WTC11 (cell line): ENCODE data around the gene TRAPPC11.

ENCODE experiments used
- FOXK1 ChIP-seq: sonication (generic); formaldehyde crosslinking; IDR thresholded peaks from 2 replicates; pipeline ENCODE4 v1.8.0; 2022; ENCODE audit warnings: mild to moderate bottlenecking, moderate library complexity, missing genetic modification reagents
- NFYB ChIP-seq: sonication (generic); formaldehyde crosslinking; conservative IDR thresholded peaks from 2 replicates; pipeline ENCODE4 v1.8.0; 2022; ENCODE audit warnings: low read depth, missing genetic modification reagents
- TCF7 ChIP-seq: sonication (generic); formaldehyde crosslinking; IDR thresholded peaks from 2 replicates; pipeline ENCODE4 v1.8.0; 2022; ENCODE audit warnings: mild to moderate bottlenecking, low read depth, missing genetic modification reagents, moderate library complexity
- ZBTB21 ChIP-seq: sonication (generic); formaldehyde crosslinking; IDR thresholded peaks from 2 replicates; pipeline ENCODE4 v1.8.1; 2023; ENCODE audit warnings: mild to moderate bottlenecking, missing genetic modification reagents, borderline replicate concordance
- TF ChIP-seq, protein P1 (sequence below): sonication (generic); formaldehyde crosslinking; IDR thresholded peaks from 2 replicates; pipeline ENCODE4 v1.8.0; 2022; ENCODE audit warnings: missing genetic modification reagents
- TF ChIP-seq, protein P2 (sequence below): sonication (generic); formaldehyde crosslinking; IDR thresholded peaks from 2 replicates; pipeline ENCODE4 v1.8.1; 2023; ENCODE audit warnings: mild to moderate bottlenecking, missing genetic modification reagents, moderate library complexity
- TF ChIP-seq, protein P3 (sequence below): sonication (generic); formaldehyde crosslinking; IDR thresholded peaks from 2 replicates; pipeline ENCODE4 v1.8.1; 2022; ENCODE audit warnings: low read depth, missing genetic modification reagents, borderline replicate concordance
- TF ChIP-seq, protein P4 (sequence below): sonication (generic); formaldehyde crosslinking; IDR thresholded peaks from 2 replicates; pipeline ENCODE4 v1.8.0; 2022; ENCODE audit warnings: mild to moderate bottlenecking, missing genetic modification reagents
- TF ChIP-seq, protein P5 (sequence below): fragments of 200-600 bp; IDR thresholded peaks from 2 replicates; pipeline ENCODE4 v1.8.0; 2022; ENCODE audit warnings: antibody characterized with exemption
- TF ChIP-seq, protein P6 (sequence below): sonication (generic); formaldehyde crosslinking; IDR thresholded peaks from 2 replicates; pipeline ENCODE4 v1.8.1; 2023; ENCODE audit warnings: mild to moderate bottlenecking, missing genetic modification reagents

DNA sequence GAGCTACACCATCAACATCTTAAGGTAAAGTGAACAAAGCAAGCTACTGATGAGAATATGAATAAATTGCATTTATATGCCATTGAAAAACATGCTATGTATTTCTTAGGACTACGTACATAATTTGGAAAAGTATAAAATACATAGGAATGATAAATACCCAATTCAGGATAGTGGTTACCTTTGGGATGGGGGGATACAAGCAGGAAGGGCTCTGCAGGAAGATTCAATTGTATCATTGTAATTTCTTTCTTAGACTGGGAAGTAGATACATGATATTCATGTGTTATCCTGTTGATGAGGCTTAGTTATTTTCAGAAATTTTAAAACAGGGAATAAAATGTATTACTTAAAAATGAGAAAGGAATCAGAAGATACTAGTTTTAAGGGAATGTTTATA, 43.4 kb downstream of the TRAPPC11 start:
- TF ChIP-seq FOXK1 (no peak), NFYB (CRISPR knock-in tag) (no peak), ZBTB21 (no peak), TCF7 (CRISPR knock-in tag) (no peak)
- TF ChIP-seq, protein P1, sequence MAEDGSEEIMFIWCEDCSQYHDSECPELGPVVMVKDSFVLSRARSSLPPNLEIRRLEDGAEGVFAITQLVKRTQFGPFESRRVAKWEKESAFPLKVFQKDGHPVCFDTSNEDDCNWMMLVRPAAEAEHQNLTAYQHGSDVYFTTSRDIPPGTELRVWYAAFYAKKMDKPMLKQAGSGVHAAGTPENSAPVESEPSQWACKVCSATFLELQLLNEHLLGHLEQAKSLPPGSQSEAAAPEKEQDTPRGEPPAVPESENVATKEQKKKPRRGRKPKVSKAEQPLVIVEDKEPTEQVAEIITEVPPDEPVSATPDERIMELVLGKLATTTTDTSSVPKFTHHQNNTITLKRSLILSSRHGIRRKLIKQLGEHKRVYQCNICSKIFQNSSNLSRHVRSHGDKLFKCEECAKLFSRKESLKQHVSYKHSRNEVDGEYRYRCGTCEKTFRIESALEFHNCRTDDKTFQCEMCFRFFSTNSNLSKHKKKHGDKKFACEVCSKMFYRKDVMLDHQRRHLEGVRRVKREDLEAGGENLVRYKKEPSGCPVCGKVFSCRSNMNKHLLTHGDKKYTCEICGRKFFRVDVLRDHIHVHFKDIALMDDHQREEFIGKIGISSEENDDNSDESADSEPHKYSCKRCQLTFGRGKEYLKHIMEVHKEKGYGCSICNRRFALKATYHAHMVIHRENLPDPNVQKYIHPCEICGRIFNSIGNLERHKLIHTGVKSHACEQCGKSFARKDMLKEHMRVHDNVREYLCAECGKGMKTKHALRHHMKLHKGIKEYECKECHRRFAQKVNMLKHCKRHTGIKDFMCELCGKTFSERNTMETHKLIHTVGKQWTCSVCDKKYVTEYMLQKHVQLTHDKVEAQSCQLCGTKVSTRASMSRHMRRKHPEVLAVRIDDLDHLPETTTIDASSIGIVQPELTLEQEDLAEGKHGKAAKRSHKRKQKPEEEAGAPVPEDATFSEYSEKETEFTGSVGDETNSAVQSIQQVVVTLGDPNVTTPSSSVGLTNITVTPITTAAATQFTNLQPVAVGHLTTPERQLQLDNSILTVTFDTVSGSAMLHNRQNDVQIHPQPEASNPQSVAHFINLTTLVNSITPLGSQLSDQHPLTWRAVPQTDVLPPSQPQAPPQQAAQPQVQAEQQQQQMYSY = no peak
- TF ChIP-seq, protein P2, sequence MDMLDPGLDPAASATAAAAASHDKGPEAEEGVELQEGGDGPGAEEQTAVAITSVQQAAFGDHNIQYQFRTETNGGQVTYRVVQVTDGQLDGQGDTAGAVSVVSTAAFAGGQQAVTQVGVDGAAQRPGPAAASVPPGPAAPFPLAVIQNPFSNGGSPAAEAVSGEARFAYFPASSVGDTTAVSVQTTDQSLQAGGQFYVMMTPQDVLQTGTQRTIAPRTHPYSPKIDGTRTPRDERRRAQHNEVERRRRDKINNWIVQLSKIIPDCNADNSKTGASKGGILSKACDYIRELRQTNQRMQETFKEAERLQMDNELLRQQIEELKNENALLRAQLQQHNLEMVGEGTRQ (CRISPR knock-in tag) = no peak
- TF ChIP-seq, protein P3, sequence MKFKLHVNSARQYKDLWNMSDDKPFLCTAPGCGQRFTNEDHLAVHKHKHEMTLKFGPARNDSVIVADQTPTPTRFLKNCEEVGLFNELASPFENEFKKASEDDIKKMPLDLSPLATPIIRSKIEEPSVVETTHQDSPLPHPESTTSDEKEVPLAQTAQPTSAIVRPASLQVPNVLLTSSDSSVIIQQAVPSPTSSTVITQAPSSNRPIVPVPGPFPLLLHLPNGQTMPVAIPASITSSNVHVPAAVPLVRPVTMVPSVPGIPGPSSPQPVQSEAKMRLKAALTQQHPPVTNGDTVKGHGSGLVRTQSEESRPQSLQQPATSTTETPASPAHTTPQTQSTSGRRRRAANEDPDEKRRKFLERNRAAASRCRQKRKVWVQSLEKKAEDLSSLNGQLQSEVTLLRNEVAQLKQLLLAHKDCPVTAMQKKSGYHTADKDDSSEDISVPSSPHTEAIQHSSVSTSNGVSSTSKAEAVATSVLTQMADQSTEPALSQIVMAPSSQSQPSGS = no peak
- TF ChIP-seq, protein P4, sequence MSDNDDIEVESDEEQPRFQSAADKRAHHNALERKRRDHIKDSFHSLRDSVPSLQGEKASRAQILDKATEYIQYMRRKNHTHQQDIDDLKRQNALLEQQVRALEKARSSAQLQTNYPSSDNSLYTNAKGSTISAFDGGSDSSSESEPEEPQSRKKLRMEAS (CRISPR knock-in tag) = no peak
- TF ChIP-seq, protein P5, sequence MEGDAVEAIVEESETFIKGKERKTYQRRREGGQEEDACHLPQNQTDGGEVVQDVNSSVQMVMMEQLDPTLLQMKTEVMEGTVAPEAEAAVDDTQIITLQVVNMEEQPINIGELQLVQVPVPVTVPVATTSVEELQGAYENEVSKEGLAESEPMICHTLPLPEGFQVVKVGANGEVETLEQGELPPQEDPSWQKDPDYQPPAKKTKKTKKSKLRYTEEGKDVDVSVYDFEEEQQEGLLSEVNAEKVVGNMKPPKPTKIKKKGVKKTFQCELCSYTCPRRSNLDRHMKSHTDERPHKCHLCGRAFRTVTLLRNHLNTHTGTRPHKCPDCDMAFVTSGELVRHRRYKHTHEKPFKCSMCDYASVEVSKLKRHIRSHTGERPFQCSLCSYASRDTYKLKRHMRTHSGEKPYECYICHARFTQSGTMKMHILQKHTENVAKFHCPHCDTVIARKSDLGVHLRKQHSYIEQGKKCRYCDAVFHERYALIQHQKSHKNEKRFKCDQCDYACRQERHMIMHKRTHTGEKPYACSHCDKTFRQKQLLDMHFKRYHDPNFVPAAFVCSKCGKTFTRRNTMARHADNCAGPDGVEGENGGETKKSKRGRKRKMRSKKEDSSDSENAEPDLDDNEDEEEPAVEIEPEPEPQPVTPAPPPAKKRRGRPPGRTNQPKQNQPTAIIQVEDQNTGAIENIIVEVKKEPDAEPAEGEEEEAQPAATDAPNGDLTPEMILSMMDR = no peak
- TF ChIP-seq, protein P6, sequence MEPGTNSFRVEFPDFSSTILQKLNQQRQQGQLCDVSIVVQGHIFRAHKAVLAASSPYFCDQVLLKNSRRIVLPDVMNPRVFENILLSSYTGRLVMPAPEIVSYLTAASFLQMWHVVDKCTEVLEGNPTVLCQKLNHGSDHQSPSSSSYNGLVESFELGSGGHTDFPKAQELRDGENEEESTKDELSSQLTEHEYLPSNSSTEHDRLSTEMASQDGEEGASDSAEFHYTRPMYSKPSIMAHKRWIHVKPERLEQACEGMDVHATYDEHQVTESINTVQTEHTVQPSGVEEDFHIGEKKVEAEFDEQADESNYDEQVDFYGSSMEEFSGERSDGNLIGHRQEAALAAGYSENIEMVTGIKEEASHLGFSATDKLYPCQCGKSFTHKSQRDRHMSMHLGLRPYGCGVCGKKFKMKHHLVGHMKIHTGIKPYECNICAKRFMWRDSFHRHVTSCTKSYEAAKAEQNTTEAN (CRISPR knock-in tag) = no peak
